IMR-90 (cell line): Measurements from ENCODE around the gene FAR2. TPM values are rescaled to one million over a fixed set of nuclear protein-coding genes. Genes with fewer than 3 reads are reported as not detected.

Experiments used
- ATAC-seq: fragments of 200-7000 bp; cut with Tn5 transposase; 2 replicates; pipeline ENCODE4 v1.9.1; 2020; ENCODE audit warnings: low read depth, mild to moderate bottlenecking, moderate library complexity
- BruUV-seq: library from RNA; stranded (reverse); fragments of 400-500 nt; replicated peaks from 2 replicates; lab custom pipeline; 2021; lab: Mats Ljungman, UMichigan
- CTCF ChIA-PET: fragments of 300-600 bp; formaldehyde crosslinking; extraction: SDS; loops from one replicate; lab custom pipeline; 2021; ENCODE audit warnings: antibody characterized with exemption; lab: Yijun Ruan, JAX
- POLR2A ChIA-PET: fragments of 300-600 bp; sonication (Branson Sonifier 250); formaldehyde crosslinking; loops from one replicate; lab custom pipeline; 2022; ENCODE audit warnings: antibody characterized with exemption; ENCODE audit not compliant: unreplicated experiment; lab: Charles Lee
- DNase-seq: peaks from one replicate; pipeline ENCODE4 v3.0.0; 2013
- H2AFZ ChIP-seq: replicated peaks from 2 replicates; pipeline ENCODE3; 2013; ENCODE audit warnings: low read length, mild to moderate bottlenecking; ENCODE audit not compliant: poor library complexity
- H2AK5ac ChIP-seq: 2 replicates; pipeline ENCODE4 v1.6.1; 2013; ENCODE audit warnings: low read depth, low read length, inconsistent platforms
- H2AK9ac ChIP-seq: replicated peaks from 2 replicates; pipeline ENCODE3; 2013; ENCODE audit warnings: mild to moderate bottlenecking, low read depth, low read length, moderate library complexity; ENCODE audit not compliant: poor library complexity
- H2BK120ac ChIP-seq: 2 replicates; pipeline ENCODE4 v1.6.1; 2013; ENCODE audit warnings: low read depth, low read length, inconsistent platforms
- H2BK15ac ChIP-seq: 3 replicates; pipeline ENCODE4 v1.6.1; 2013; ENCODE audit warnings: low read depth, low read length, inconsistent platforms
- H2BK20ac ChIP-seq: 2 replicates; pipeline ENCODE4 v1.6.1; 2013; ENCODE audit warnings: low read depth, mild to moderate bottlenecking, inconsistent platforms, low read length, moderate library complexity
- H2BK5ac ChIP-seq: 2 replicates; pipeline ENCODE4 v1.6.1; 2013; ENCODE audit warnings: mild to moderate bottlenecking, low read depth, low read length, inconsistent platforms; ENCODE audit not compliant: poor library complexity, severe bottlenecking
- H3K14ac ChIP-seq: replicated peaks from 2 replicates; pipeline ENCODE4 v1.6.1; 2013; ENCODE audit warnings: low read depth, low read length, inconsistent platforms
- H3K18ac ChIP-seq: 2 replicates; pipeline ENCODE4 v1.6.1; 2013; ENCODE audit warnings: low read depth, low read length, control low read depth
- H3K23ac ChIP-seq: 2 replicates; pipeline ENCODE4 v1.6.1; 2013; ENCODE audit warnings: low read depth, low read length, inconsistent platforms
- H3K27ac ChIP-seq: 2 replicates; pipeline ENCODE4 v1.5.1; 2013; ENCODE audit warnings: mild to moderate bottlenecking, control low read depth, low read length; ENCODE audit not compliant: insufficient read depth
- H3K27me3 ChIP-seq: 2 replicates; pipeline ENCODE4 v1.6.1; 2013; ENCODE audit warnings: low read length; ENCODE audit not compliant: control insufficient read depth, insufficient read depth
- H3K36me3 ChIP-seq: 2 replicates; pipeline ENCODE4 v1.6.1; 2013; ENCODE audit warnings: low read length, mixed read lengths; ENCODE audit not compliant: control insufficient read depth, insufficient read depth
- H3K4ac ChIP-seq: 2 replicates; pipeline ENCODE4 v1.6.1; 2013; ENCODE audit warnings: low read depth, low read length, inconsistent platforms
- H3K4me1 ChIP-seq: 2 replicates; pipeline ENCODE4 v1.6.1; 2013; ENCODE audit warnings: low read length, mixed read lengths; ENCODE audit not compliant: control insufficient read depth, insufficient read depth
- H3K4me2 ChIP-seq: 2 replicates; pipeline ENCODE4 v1.6.1; 2013; ENCODE audit warnings: low read depth, mild to moderate bottlenecking, control low read depth, low read length, moderate library complexity
- H3K4me3 ChIP-seq: 2 replicates; pipeline ENCODE4 v1.5.1; 2013; ENCODE audit warnings: low read depth, mild to moderate bottlenecking, control low read depth, low read length, moderate library complexity; ENCODE audit not compliant: insufficient read depth
- H3K56ac ChIP-seq: 2 replicates; pipeline ENCODE4 v1.6.1; 2013; ENCODE audit warnings: low read length, inconsistent platforms; ENCODE audit not compliant: insufficient read depth; ENCODE audit errors: extremely low read depth
- H3K79me1 ChIP-seq, 2 experiments: 2 replicates each; pipeline ENCODE4 v1.6.1; 2013; ENCODE audit warnings: low read length in 2 of 2, inconsistent platforms in 1 of 2, low read depth in 1 of 2
- H3K9ac ChIP-seq: 2 replicates; pipeline ENCODE4 v1.6.1; 2013; ENCODE audit warnings: low read depth, low read length, control low read depth
- H3K9me1 ChIP-seq: 2 replicates; pipeline ENCODE4 v1.6.1; 2013; ENCODE audit warnings: low read length, inconsistent platforms; ENCODE audit not compliant: insufficient read depth
- H3K9me3 ChIP-seq: 2 replicates; pipeline ENCODE4 v1.6.1; 2013; ENCODE audit warnings: low read length; ENCODE audit not compliant: control insufficient read depth, insufficient read depth
- H4K20me1 ChIP-seq: 2 replicates; pipeline ENCODE4 v1.6.1; 2013; ENCODE audit warnings: low read length, inconsistent platforms; ENCODE audit not compliant: insufficient read depth
- H4K5ac ChIP-seq: 2 replicates; pipeline ENCODE4 v1.6.1; 2013; ENCODE audit warnings: mild to moderate bottlenecking, low read depth, low read length, control low read depth
- H4K8ac ChIP-seq, 2 experiments: 2 replicates each; pipeline ENCODE4 v1.6.1; 2013; ENCODE audit warnings: low read depth in 2 of 2, low read length in 2 of 2, control low read depth in 1 of 2, inconsistent platforms in 1 of 2
- H4K91ac ChIP-seq: 2 replicates; pipeline ENCODE4 v1.6.1; 2013; ENCODE audit warnings: low read depth, low read length, inconsistent platforms; ENCODE audit not compliant: insufficient read depth
- BHLHE40 ChIP-seq: fragments of 150-350 bp; IDR thresholded peaks from 2 replicates; pipeline ENCODE4 v1.6.1; 2016; ENCODE audit warnings: mild to moderate bottlenecking, low read depth, low read length
- CTCF ChIP-seq: conservative IDR thresholded peaks from 2 replicates; pipeline ENCODE4 v1.5.1; 2012; ENCODE audit warnings: mild to moderate bottlenecking, low read depth, low read length, improper control_type of control experiment
- FOS ChIP-seq: fragments of 150-350 bp; IDR thresholded peaks from 2 replicates; pipeline ENCODE4 v1.6.1; 2016; ENCODE audit warnings: low read depth, low read length
- MAZ ChIP-seq: IDR thresholded peaks from 2 replicates; pipeline ENCODE4 v1.6.1; 2012; ENCODE audit warnings: low read depth, mild to moderate bottlenecking, low read length, improper control_type of control experiment, moderate library complexity, borderline replicate concordance
- POLR2A ChIP-seq: IDR thresholded peaks from 2 replicates; pipeline ENCODE4 v1.6.1; 2012; ENCODE audit warnings: mild to moderate bottlenecking, low read depth, low read length
- RAD21 ChIP-seq: IDR thresholded peaks from 2 replicates; pipeline ENCODE4 v1.6.1; 2012; ENCODE audit warnings: low read length, improper control_type of control experiment
- SMC3 ChIP-seq: fragments of 150-350 bp; IDR thresholded peaks from 2 replicates; pipeline ENCODE4 v1.6.1; 2016; ENCODE audit warnings: low read depth, mild to moderate bottlenecking, antibody characterized with exemption, low read length, moderate library complexity
- dilution Hi-C: fragments of 300-500 bp; cut with HindIII; formaldehyde crosslinking; loops from one replicate; pipeline ENCODE4 v1.14.3; 2018; ENCODE audit warnings: low sequenced_read_pairs; ENCODE audit not compliant: unreplicated experiment
- in situ Hi-C: fragments of 300-500 bp; cut with MboI; formaldehyde crosslinking; loops from 3 replicates; pipeline ENCODE4 v1.14.3; 2019; ENCODE audit warnings: low sequenced_read_pairs, inconsistent platforms, mixed read lengths
- intact Hi-C: fragments of 100-400 bp; cut with micrococcal nuclease; formaldehyde crosslinking; loops from 2 replicates; pipeline ENCODE4 v1.10.0; 2022
- polyA plus RNA-seq, 3 experiments: library from polyadenylated mRNA; depleted of rRNA; stranded (reverse); fragments of >200 nt; gene quantifications; 2 replicates each; pipeline ENCODE4 v1.2.3, GENCODE V29; 2012; ENCODE audit warnings: low replicate concordance in 1 of 3
- total RNA-seq: library from RNA; depleted of rRNA; stranded (reverse); fragments of >200 nt; gene quantifications from 2 replicates; pipeline ENCODE4 v1.2.3, GENCODE V29; 2012
- TF ChIP-seq, protein P1 (sequence below): fragments of 150-350 bp; IDR thresholded peaks from 2 replicates; pipeline ENCODE4 v1.6.1; 2017; ENCODE audit warnings: mild to moderate bottlenecking, antibody characterized with exemption, low read length, low read depth

Gene FAR2
- total and polyA plus RNA-seq, 2 of the 4 experiments (the other 2 are of a cell fraction): 1.1 to 2.0 TPM

- ChIA-PET POLR2A (no interaction called here), CTCF (no interaction called here)
- no peak overlapping the region for H2BK20ac ChIP-seq
- no peak overlapping the region for H4K5ac ChIP-seq
- H4K8ac ChIP-seq: no peak overlapping the region
- H3K27ac ChIP-seq: no peak overlapping the region
- no peaks in the 10 kb centered on the region for H3K4me1 ChIP-seq
- dilution Hi-C loops (no loop called here), intact Hi-C loops (no loop called here), in situ Hi-C loops (no loop called here)
- no peak overlapping the region for H2AK9ac ChIP-seq
- H3K79me1 ChIP-seq: no peaks in the 10 kb centered on the region
- no peak overlapping the region for H2AFZ ChIP-seq
- no peak overlapping the region for H3K18ac ChIP-seq
- DNase-seq (peak; percentile 36), ATAC-seq (no peak)
- H3K4me2 ChIP-seq: no peak overlapping the region
- H3K23ac ChIP-seq: no peak overlapping the region
- no peak overlapping the region for H3K9ac ChIP-seq
- H2BK5ac ChIP-seq: no peak overlapping the region
- no peak overlapping the region for H4K91ac ChIP-seq
- H3K4me3 ChIP-seq: no peak overlapping the region
- TF ChIP-seq BHLHE40 (no peak), CTCF (no peak), RAD21 (no peak), POLR2A (no peak), FOS (no peak), MAZ (no peak), SMC3 (no peak)
- TF ChIP-seq, protein P1, sequence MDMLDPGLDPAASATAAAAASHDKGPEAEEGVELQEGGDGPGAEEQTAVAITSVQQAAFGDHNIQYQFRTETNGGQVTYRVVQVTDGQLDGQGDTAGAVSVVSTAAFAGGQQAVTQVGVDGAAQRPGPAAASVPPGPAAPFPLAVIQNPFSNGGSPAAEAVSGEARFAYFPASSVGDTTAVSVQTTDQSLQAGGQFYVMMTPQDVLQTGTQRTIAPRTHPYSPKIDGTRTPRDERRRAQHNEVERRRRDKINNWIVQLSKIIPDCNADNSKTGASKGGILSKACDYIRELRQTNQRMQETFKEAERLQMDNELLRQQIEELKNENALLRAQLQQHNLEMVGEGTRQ: no peak
- no peak overlapping the region for H3K14ac ChIP-seq
- H4K20me1 ChIP-seq: no peaks in the 10 kb centered on the region
- no peaks in the 10 kb centered on the region for H3K9me1 ChIP-seq
- H2BK120ac ChIP-seq: no peak overlapping the region
- H3K27me3 ChIP-seq: no peaks in the 10 kb centered on the region
- no peak overlapping the region for H2AK5ac ChIP-seq
- no TSS peak for BruUV-seq
- H3K9me3 ChIP-seq: no peaks in the 10 kb centered on the region
- H3K4ac ChIP-seq: no peak overlapping the region
- peaks cover 3% of the 10 kb centered on the region; the same call in 1 of the 2 replicates for H3K36me3 ChIP-seq
- no peak overlapping the region for H2BK15ac ChIP-seq
- H3K56ac ChIP-seq: no peak overlapping the region
Measured at GRCh38 chr12:29350080-29350479, 201.0 kb downstream of the FAR2 start.
